H1 (cell line): ENCODE results near the gene HNRNPCL2. TPM values are rescaled to one million over a fixed set of nuclear protein-coding genes. Genes with fewer than 3 reads are reported as not detected.
"Not testable (repeated sequence)": the region's sequence is repeated elsewhere in the genome, so short reads cannot be mapped to it uniquely, and the experiment has no call there.

Experiments used
- CTCF ChIA-PET: fragments of 300-600 bp; sonication (Branson Sonifier 250); formaldehyde crosslinking; loops from one replicate; lab custom pipeline; 2021; ENCODE audit not compliant: partially characterized antibody; lab: Charles Lee
- POLR2A ChIA-PET: fragments of 300-600 bp; sonication (Branson Sonifier 250); formaldehyde crosslinking; loops from one replicate; lab custom pipeline; 2021; ENCODE audit warnings: inconsistent platforms; ENCODE audit not compliant: partially characterized antibody; lab: Charles Lee
- DNase-seq, 2 experiments: peaks; one replicate each; pipeline versions ENCODE4 v3.0.0 to v3.0.0-alpha.2; 2010 to 2022; ENCODE audit warnings: low spot score in 2 of 2, low read depth in 1 of 2, mixed read lengths in 1 of 2
- FAIRE-seq: peaks from 2 replicates; lab custom pipeline; 2011; peaks lifted over from hg19 to GRCh38; lab: Jason Lieb, UNC
- H2AFZ ChIP-seq: 2 replicates; pipeline ENCODE4 v1.8.1; 2012; ENCODE audit warnings: low read length, inconsistent platforms
- H2AK5ac ChIP-seq: 2 replicates; pipeline ENCODE4 v1.6.1; 2013; ENCODE audit warnings: low read depth, low read length
- H2BK120ac ChIP-seq: replicated peaks from 2 replicates; pipeline ENCODE3; 2013; ENCODE audit warnings: low read depth, low read length, inconsistent platforms
- H2BK12ac ChIP-seq: 2 replicates; pipeline ENCODE4 v1.6.1; 2013; ENCODE audit warnings: low read depth, low read length
- H2BK15ac ChIP-seq: 2 replicates; pipeline ENCODE4 v1.6.1; 2013; ENCODE audit warnings: low read length
- H2BK20ac ChIP-seq: 2 replicates; pipeline ENCODE4 v1.6.1; 2013; ENCODE audit warnings: low read length
- H2BK5ac ChIP-seq: 2 replicates; pipeline ENCODE4 v1.6.1; 2013; ENCODE audit warnings: low read depth, low read length
- H3K14ac ChIP-seq: 2 replicates; pipeline ENCODE4 v1.6.1; 2013; ENCODE audit warnings: inconsistent platforms; ENCODE audit not compliant: insufficient read length
- H3K18ac ChIP-seq: 2 replicates; pipeline ENCODE4 v1.6.1; 2013; ENCODE audit warnings: low read length; ENCODE audit errors: extremely low read depth
- H3K23ac ChIP-seq: 2 replicates; pipeline ENCODE4 v1.6.1; 2013; ENCODE audit warnings: inconsistent platforms; ENCODE audit not compliant: insufficient read length
- H3K23me2 ChIP-seq: 2 replicates; pipeline ENCODE4 v1.6.1; 2013; ENCODE audit warnings: low read depth, low read length
- H3K27ac ChIP-seq: 2 replicates; pipeline ENCODE4 v1.6.1; 2011; ENCODE audit warnings: low read depth, low read length, inconsistent platforms
- H3K27me3 ChIP-seq, 4 experiments: replicated peaks in 1 of 4; 1 replicate in 1 of 4; 2 replicates in 3 of 4; pipeline versions ENCODE4 v1.6.1 to v1.8.1; 2011 to 2013; ENCODE audit warnings: low read length in 3 of 4, mild to moderate bottlenecking in 3 of 4, inconsistent platforms in 2 of 4, mixed read lengths in 2 of 4, moderate library complexity in 1 of 4; ENCODE audit not compliant: control insufficient read depth in 3 of 4, insufficient read depth in 3 of 4; ENCODE audit errors: extremely low read depth in 1 of 4
- H3K36me3 ChIP-seq, 4 experiments: 2 replicates each; pipeline versions ENCODE4 v1.6.1 to v1.8.1; 2011 to 2013; ENCODE audit warnings: mild to moderate bottlenecking in 4 of 4, low read length in 3 of 4, moderate library complexity in 2 of 4, control low read depth in 1 of 4, inconsistent platforms in 1 of 4; ENCODE audit not compliant: insufficient read depth in 4 of 4, control insufficient read depth in 2 of 4
- H3K4ac ChIP-seq: replicated peaks from 2 replicates; pipeline ENCODE3; 2013; ENCODE audit warnings: low read length, low read depth, mixed read lengths, inconsistent platforms; ENCODE audit not compliant: insufficient read length
- H3K4me1 ChIP-seq, 4 experiments: replicated peaks in 1 of 4; 1 replicate in 1 of 4; 2 replicates in 3 of 4; pipeline versions ENCODE4 v1.6.1 to v1.8.1; 2011 to 2013; ENCODE audit warnings: low read length in 3 of 4, inconsistent platforms in 2 of 4, mixed read lengths in 1 of 4; ENCODE audit not compliant: insufficient read depth in 4 of 4, control insufficient read depth in 3 of 4
- H3K4me2 ChIP-seq, 2 experiments: 2 replicates each; pipeline versions ENCODE4 v1.6.1 to v1.8.1; 2011 to 2013; ENCODE audit warnings: low read depth in 2 of 2, low read length in 2 of 2, control low read depth in 1 of 2, inconsistent platforms in 1 of 2, mild to moderate bottlenecking in 1 of 2; ENCODE audit not compliant: insufficient read depth in 1 of 2
- H3K4me3 ChIP-seq, 4 experiments: fragments of 200-600, 300-600 bp in 1 of 4; sonication (generic), shearing (Covaris generic), sonication (Bioruptor Twin) in 1 of 4; 2 replicates each; pipeline versions ENCODE4 v1.5.1 to v1.8.1; 2011 to 2016; ENCODE audit warnings: low read length in 4 of 4, low read depth in 3 of 4, control low read depth in 2 of 4, inconsistent platforms in 2 of 4, mild to moderate bottlenecking in 2 of 4, mixed read lengths in 1 of 4, moderate library complexity in 1 of 4; ENCODE audit not compliant: insufficient read depth in 2 of 4; ENCODE audit errors: extremely low read depth in 1 of 4
- H3K56ac ChIP-seq: replicated peaks from 2 replicates; pipeline ENCODE3; 2013; ENCODE audit warnings: low read depth, mild to moderate bottlenecking, mixed read lengths, low read length, inconsistent platforms; ENCODE audit not compliant: insufficient read length
- H3K79me1 ChIP-seq: 2 replicates; pipeline ENCODE4 v1.6.1; 2013; ENCODE audit warnings: low read depth, low read length, control low read depth
- H3K79me2 ChIP-seq, 2 experiments: 2 replicates each; pipeline versions ENCODE4 v1.6.1 to v1.8.1; 2012 to 2013; ENCODE audit warnings: low read length in 2 of 2, mild to moderate bottlenecking in 2 of 2, inconsistent platforms in 1 of 2; ENCODE audit not compliant: insufficient read depth in 2 of 2, control insufficient read depth in 1 of 2
- H3K9ac ChIP-seq, 4 experiments: replicated peaks in 1 of 4; 1 replicate in 1 of 4; 2 replicates in 3 of 4; pipeline versions ENCODE4 v1.6.1 to v1.8.1; 2011 to 2013; ENCODE audit warnings: low read depth in 3 of 4, low read length in 3 of 4, control low read depth in 2 of 4, mild to moderate bottlenecking in 2 of 4, moderate library complexity in 2 of 4, inconsistent platforms in 1 of 4; ENCODE audit errors: extremely low read depth in 1 of 4
- H3K9me3 ChIP-seq, 2 experiments: 2 replicates each; pipeline versions ENCODE4 v1.6.1 to v1.8.1; 2012 to 2013; ENCODE audit warnings: mild to moderate bottlenecking in 2 of 2, moderate library complexity in 2 of 2, control low read depth in 1 of 2, inconsistent platforms in 1 of 2, low read depth in 1 of 2, low read length in 1 of 2, mixed read lengths in 1 of 2; ENCODE audit not compliant: insufficient read depth in 2 of 2
- H4K20me1 ChIP-seq, 2 experiments: replicated peaks in 1 of 2; 2 replicates each; pipeline versions ENCODE3 to v1.8.1; 2011 to 2013; ENCODE audit warnings: inconsistent platforms in 2 of 2, low read length in 2 of 2, mild to moderate bottlenecking in 1 of 2; ENCODE audit not compliant: insufficient read depth in 2 of 2, control insufficient read depth in 1 of 2
- H4K5ac ChIP-seq: 2 replicates; pipeline ENCODE4 v1.6.1; 2013; ENCODE audit warnings: low read length, low read depth, mixed read lengths, inconsistent platforms; ENCODE audit not compliant: insufficient read length
- H4K8ac ChIP-seq: 2 replicates; pipeline ENCODE4 v1.8.0; 2013; ENCODE audit warnings: mild to moderate bottlenecking, moderate library complexity, low read length, inconsistent platforms; ENCODE audit not compliant: insufficient read depth; ENCODE audit errors: extremely low read depth
- H4K91ac ChIP-seq: replicated peaks from 2 replicates; pipeline ENCODE3; 2013; ENCODE audit warnings: low read length, mixed read lengths, inconsistent platforms; ENCODE audit not compliant: insufficient read length
- WGBS, 2 experiments: shearing (Covaris generic) in 1 of 2; methylation state at CpG; one replicate each; pipeline versions ENCODE4 v1.1.6 to v1.1.7; 2013 to 2015; ENCODE audit warnings: low lambda C conversion rate in 2 of 2, mixed read lengths in 2 of 2, inconsistent platforms in 1 of 2, low coverage in 1 of 2, missing lambda C conversion rate in 1 of 2; ENCODE audit not compliant: insufficient replicate concordance in 2 of 2, insufficient coverage in 1 of 2, insufficient read length in 1 of 2; ENCODE audit errors: extremely low coverage in 1 of 2, missing lambda C conversion rate in 1 of 2; 5-methylcytosine and 5-hydroxymethylcytosine counted together
- polyA plus RNA-seq, 7 experiments: library from polyadenylated mRNA; depleted of rRNA in 3 of 7; stranded (reverse) in 5 of 7; unstranded in 2 of 7; fragments of >200 nt in 5 of 7; fragments of 200-250 nt in 2 of 7; gene quantifications; 1 replicate in 5 of 7; 2 replicates in 1 of 7; 4 replicates in 1 of 7; pipeline versions ENCODE4 v1.2.1 to v1.2.3, GENCODE V29; 2011 to 2013; ENCODE audit warnings: missing spikeins in 2 of 7, mixed read lengths in 2 of 7
- total RNA-seq: library from RNA; stranded (reverse); fragmentation: NEBNext Ultra II Directional; extraction: Animal tissue kit (Norgen Biotek cat#: 25700); gene quantifications from 2 replicates; pipeline ENCODE4 v1.2.1, GENCODE V29; 2021

Gene HNRNPCL2
- total and polyA plus RNA-seq, 2 of the 8 experiments (the other 6 are each of a cell fraction or from before 2014, with no cell fraction given), result not detected

DNA sequence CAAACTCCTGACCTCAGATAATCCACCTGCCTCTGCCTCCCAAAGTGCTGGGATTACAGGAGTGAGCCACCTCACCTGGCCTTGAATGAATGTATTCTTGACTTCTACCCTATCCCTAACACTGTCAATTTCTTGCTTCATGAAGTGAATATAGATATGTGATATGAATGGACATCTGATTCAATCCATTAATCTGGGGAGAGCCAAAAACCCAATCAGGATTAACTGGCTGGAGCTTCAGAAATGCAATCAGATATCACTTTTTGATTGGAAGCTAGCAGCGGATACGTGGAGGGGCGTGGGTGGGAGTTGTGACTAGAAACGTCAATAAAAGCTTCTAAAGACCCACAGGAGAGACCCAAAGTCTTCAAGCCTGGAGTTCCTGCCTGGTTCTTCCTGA lies 46.2 kb downstream of the HNRNPCL2 start, which contains the start of gene PRAMEF25:
Gene PRAMEF25, plus strand, starts transcription at position 301 of the 400 bp plus-strand sequence. CDS start 2,920 bp downstream, outside the sequence.
- H2BK20ac ChIP-seq, H2BK120ac ChIP-seq, H3K9me3 ChIP-seq, H2BK12ac ChIP-seq, H2BK15ac ChIP-seq, H3K23ac ChIP-seq, H3K36me3 ChIP-seq, FAIRE-seq, H3K27me3 ChIP-seq, H4K5ac ChIP-seq, H4K91ac ChIP-seq, POLR2A ChIA-PET, H2AK5ac ChIP-seq, H3K18ac ChIP-seq, H3K4me1 ChIP-seq, H3K4me2 ChIP-seq, H3K27ac ChIP-seq, H2AFZ ChIP-seq, DNase-seq, H3K23me2 ChIP-seq, H2BK5ac ChIP-seq, H4K8ac ChIP-seq, H3K79me2 ChIP-seq, H3K79me1 ChIP-seq, H3K4ac ChIP-seq, H3K4me3 ChIP-seq, H4K20me1 ChIP-seq, CTCF ChIA-PET, H3K14ac ChIP-seq, H3K56ac ChIP-seq, H3K9ac ChIP-seq: not testable (repeated sequence)
- no CpG with 5 or more reads among the region's 4 CpGs for WGBS, 2 experiments

Other genes starting within 250 kb of the HNRNPCL2 start
- not detected in 2 replicates for gene PRAMEF4, start 230.7 kb downstream of the HNRNPCL2 start, total RNA-seq
- gene PRAMEF4, start 230.7 kb downstream of the HNRNPCL2 start, polyA plus RNA-seq (2011; rRNA removed), result not detected in 2 replicates
- not detected in 2 replicates for gene PRAMEF10, start 218.6 kb downstream of the HNRNPCL2 start, total RNA-seq
- gene PRAMEF10, start 218.6 kb downstream of the HNRNPCL2 start, polyA plus RNA-seq (2011; rRNA removed), result not detected in 2 replicates
- gene PRAMEF7, start 200.2 kb downstream of the HNRNPCL2 start, total RNA-seq, result not detected in 2 replicates
- gene PRAMEF7, start 200.2 kb downstream of the HNRNPCL2 start, polyA plus RNA-seq (2011; rRNA removed), result not detected in 2 replicates
- gene PRAMEF6, start 169.3 kb downstream of the HNRNPCL2 start, total RNA-seq, result not detected in 2 replicates
- not detected in 2 replicates for gene PRAMEF6, start 169.3 kb downstream of the HNRNPCL2 start, polyA plus RNA-seq (2011; rRNA removed)
- gene PRAMEF27, start 60.3 kb downstream of the HNRNPCL2 start, total RNA-seq, result not detected in 2 replicates
- not detected in 2 replicates for gene PRAMEF27, start 60.3 kb downstream of the HNRNPCL2 start, polyA plus RNA-seq (2011; rRNA removed)
- not detected in 2 replicates for gene HNRNPCL3, start 56.1 kb downstream of the HNRNPCL2 start, total RNA-seq
- gene HNRNPCL3, start 56.1 kb downstream of the HNRNPCL2 start, polyA plus RNA-seq (2011; rRNA removed), result not detected in 2 replicates
- gene PRAMEF25, start 46.1 kb downstream of the HNRNPCL2 start, total RNA-seq, result not detected in 2 replicates
- gene PRAMEF25, start 46.1 kb downstream of the HNRNPCL2 start, polyA plus RNA-seq (2011; rRNA removed), result not detected in 2 replicates
- gene PRAMEF26, start 39.2 kb upstream of the HNRNPCL2 start, total RNA-seq, result not detected in 2 replicates
- not detected in 2 replicates for gene PRAMEF26, start 39.2 kb upstream of the HNRNPCL2 start, polyA plus RNA-seq (2011; rRNA removed)
- gene HNRNPCL4, start 48.8 kb upstream of the HNRNPCL2 start, total RNA-seq, result not detected in 2 replicates
- not detected in 2 replicates for gene HNRNPCL4, start 48.8 kb upstream of the HNRNPCL2 start, polyA plus RNA-seq (2011; rRNA removed)
- gene PRAMEF9, start 55.0 kb upstream of the HNRNPCL2 start, total RNA-seq, result not detected in 2 replicates
- not detected in 2 replicates for gene PRAMEF9, start 55.0 kb upstream of the HNRNPCL2 start, polyA plus RNA-seq (2011; rRNA removed)
- gene PRAMEF13, start 84.6 kb upstream of the HNRNPCL2 start, total RNA-seq, result not detected in 2 replicates
- gene PRAMEF13, start 84.6 kb upstream of the HNRNPCL2 start, polyA plus RNA-seq (2011; rRNA removed), result not detected in 2 replicates
- not detected in 2 replicates for gene PRAMEF18, start 109.3 kb upstream of the HNRNPCL2 start, total RNA-seq
- not detected in 2 replicates for gene PRAMEF18, start 109.3 kb upstream of the HNRNPCL2 start, polyA plus RNA-seq (2011; rRNA removed)
- gene PRAMEF5, start 137.3 kb upstream of the HNRNPCL2 start, total RNA-seq, result not detected in 2 replicates
- gene PRAMEF5, start 137.3 kb upstream of the HNRNPCL2 start, polyA plus RNA-seq (2011; rRNA removed), result not detected in 2 replicates
- gene PRAMEF8, start 168.3 kb upstream of the HNRNPCL2 start, total RNA-seq, result not detected in 2 replicates
- gene PRAMEF8, start 168.3 kb upstream of the HNRNPCL2 start, polyA plus RNA-seq (2011; rRNA removed), result not detected in 2 replicates
- not detected in 2 replicates for gene PRAMEF33, start 186.7 kb upstream of the HNRNPCL2 start, total RNA-seq
- not detected in 2 replicates for gene PRAMEF33, start 186.7 kb upstream of the HNRNPCL2 start, polyA plus RNA-seq (2011; rRNA removed)
- not detected in 2 replicates for gene PRAMEF15, start 198.7 kb upstream of the HNRNPCL2 start, total RNA-seq
- not detected in 2 replicates for gene PRAMEF15, start 198.7 kb upstream of the HNRNPCL2 start, polyA plus RNA-seq (2011; rRNA removed)
- not detected in 2 replicates for gene PRAMEF14, start 230.3 kb upstream of the HNRNPCL2 start, total RNA-seq
- gene PRAMEF14, start 230.3 kb upstream of the HNRNPCL2 start, polyA plus RNA-seq (2011; rRNA removed), result not detected in 2 replicates